K562 (cell line): ENCODE results near the gene DLGAP1. TPM values are rescaled to one million over a fixed set of nuclear protein-coding genes. Genes with fewer than 3 reads are reported as not detected.

Experiments
- BACH1 ChIP-seq: fragments of 200-800 bp; sonication (Bioruptor generic); IDR thresholded peaks from 2 replicates; pipeline ENCODE4 v1.6.1; 2016; ENCODE audit warnings: missing genetic modification characterization, missing compliant biosample characterization
- CHD4 ChIP-seq: fragments of 200-600 bp; sonication (generic); IDR thresholded peaks from 3 replicates; pipeline ENCODE4 v1.6.1; 2012; ENCODE audit warnings: low read depth, mild to moderate bottlenecking, mixed read lengths, low read length, inconsistent platforms; ENCODE audit not compliant: insufficient read depth, insufficient replicate concordance, poor library complexity, severe bottlenecking
- DMBX1 ChIP-seq: fragments of 250-450 bp; sonication (Bioruptor Pico); IDR thresholded peaks from 2 replicates; pipeline ENCODE4 v1.8.0; 2022; ENCODE audit warnings: inconsistent platforms, mild to moderate bottlenecking, moderate library complexity, borderline replicate concordance
- EP400 ChIP-seq: fragments of 450-650 bp; IDR thresholded peaks from 2 replicates; pipeline ENCODE4 v1.6.1; 2017; ENCODE audit warnings: antibody characterized with exemption, mild to moderate bottlenecking, moderate library complexity
- GATAD2B ChIP-seq: fragments of 450-650 bp; IDR thresholded peaks from 2 replicates; pipeline ENCODE4 v1.6.1; 2017; ENCODE audit warnings: mild to moderate bottlenecking, borderline replicate concordance
- GTF2E2 ChIP-seq: fragments of 200-800 bp; sonication (Bioruptor generic); IDR thresholded peaks from 2 replicates; pipeline ENCODE4 v1.6.1; 2016; ENCODE audit warnings: missing genetic modification characterization, missing compliant biosample characterization
- HDAC8 ChIP-seq: fragments of 450-650 bp; IDR thresholded peaks from 2 replicates; pipeline ENCODE4 v1.6.1; 2016; ENCODE audit warnings: mild to moderate bottlenecking, missing genetic modification characterization, moderate library complexity, missing compliant biosample characterization
- MTA3 ChIP-seq: fragments of 450-650 bp; formaldehyde crosslinking; IDR thresholded peaks from 2 replicates; pipeline ENCODE4 v1.6.1; 2017; ENCODE audit warnings: mild to moderate bottlenecking, borderline replicate concordance
- PHF20 ChIP-seq: fragments of 450-650 bp; IDR thresholded peaks from 2 replicates; pipeline ENCODE4 v1.6.1; 2018; ENCODE audit not compliant: partially characterized antibody
- POLR2A ChIP-seq: fragments of 450-650 bp; conservative IDR thresholded peaks from 2 replicates; pipeline ENCODE4 v1.6.1; 2016
- RAD21 ChIP-seq, 2 experiments: fragments of 250-450 bp in 1 of 2; fragments of 450-650 bp in 1 of 2; sonication (Bioruptor Pico) in 1 of 2; formaldehyde crosslinking in 1 of 2; IDR thresholded peaks in 1 of 2; conservative IDR thresholded peaks in 1 of 2; 2 replicates each; pipeline versions ENCODE4 v1.4.0 to v1.8.0; 2020 to 2022; ENCODE audit warnings: mild to moderate bottlenecking in 2 of 2, moderate library complexity in 1 of 2
- RBM22 ChIP-seq: fragments of 200-400 bp; formaldehyde crosslinking; IDR thresholded peaks from 2 replicates; pipeline ENCODE4 v1.6.1; 2018; ENCODE audit warnings: low read length, low read depth; ENCODE audit not compliant: poor library complexity, severe bottlenecking
- RBM39 ChIP-seq: fragments of 200-400 bp; formaldehyde crosslinking; optimal IDR thresholded peaks from 2 replicates; pipeline ENCODE3; 2018; ENCODE audit warnings: low read depth, low read length
- TBL1XR1 ChIP-seq, 2 experiments: IDR thresholded peaks; 2 replicates each; pipeline ENCODE4 v1.6.1; 2012; ENCODE audit warnings: improper control_type of control experiment in 2 of 2, low read length in 2 of 2, mild to moderate bottlenecking in 1 of 2
- ZNF699 ChIP-seq: fragments of 250-450 bp; sonication (Bioruptor Pico); IDR thresholded peaks from 2 replicates; pipeline ENCODE4 v1.8.0; 2021; ENCODE audit warnings: mild to moderate bottlenecking, moderate library complexity; ENCODE audit not compliant: insufficient replicate concordance
- polyA plus RNA-seq, 8 experiments: library from polyadenylated mRNA; depleted of rRNA in 4 of 8; stranded (reverse) in 5 of 8; unstranded in 3 of 8; fragments of >200 nt; fragmentation: Nextera tagmentation in 2 of 8; fragmentation: Illumina TruSeq in 1 of 8; extraction: Ambion mirVana in 2 of 8; extraction: Trizol in 1 of 8; gene quantifications; 2 replicates each; pipeline versions ENCODE4 v1.2.1 to v1.2.3, GENCODE V29; 2011 to 2014; ENCODE audit warnings: inconsistent platforms in 1 of 8, missing spikeins in 1 of 8
- total RNA-seq, 7 experiments: library from RNA; depleted of rRNA in 6 of 7; stranded (reverse); fragments of >200 nt in 6 of 7; fragmentation: Illumina TruSeq in 2 of 7; extraction: Trizol in 2 of 7; gene quantifications; 2 replicates each; pipeline versions ENCODE4 v1.2.1 to v1.2.3, GENCODE V29; 2011 to 2021; ENCODE audit warnings: low replicate concordance in 1 of 7
- TF ChIP-seq, protein P1 (sequence below): sonication (generic); formaldehyde crosslinking; IDR thresholded peaks from 2 replicates; pipeline ENCODE4 v1.8.0; 2022; ENCODE audit warnings: mild to moderate bottlenecking, missing genetic modification reagents, borderline replicate concordance
- TF ChIP-seq, protein P2 (sequence below): fragments of 450-650 bp; IDR thresholded peaks from 2 replicates; pipeline ENCODE4 v1.6.1; 2016; ENCODE audit warnings: borderline replicate concordance
- TF ChIP-seq, protein P3 (sequence below): fragments of 250-450 bp; sonication (Bioruptor Pico); IDR thresholded peaks from 2 replicates; pipeline ENCODE4 v1.5.0; 2021
- TF ChIP-seq, protein P4 (sequence below): fragments of 450-650 bp; conservative IDR thresholded peaks from 2 replicates; pipeline ENCODE4 v1.6.1; 2016; ENCODE audit warnings: missing genetic modification characterization, low read depth, mild to moderate bottlenecking, missing compliant biosample characterization, moderate library complexity
- TF ChIP-seq, protein P5 (sequence below): sonication (generic); formaldehyde crosslinking; IDR thresholded peaks from 2 replicates; pipeline ENCODE4 v1.8.0; 2022; ENCODE audit warnings: mild to moderate bottlenecking, missing genetic modification reagents

The DLGAP1 gene
- total and polyA plus RNA-seq, 9 of the 15 experiments (the other 6 are each of a cell fraction or from before 2014, with no cell fraction given): 0.04 to 0.22 (median 0.08) TPM

DNA sequence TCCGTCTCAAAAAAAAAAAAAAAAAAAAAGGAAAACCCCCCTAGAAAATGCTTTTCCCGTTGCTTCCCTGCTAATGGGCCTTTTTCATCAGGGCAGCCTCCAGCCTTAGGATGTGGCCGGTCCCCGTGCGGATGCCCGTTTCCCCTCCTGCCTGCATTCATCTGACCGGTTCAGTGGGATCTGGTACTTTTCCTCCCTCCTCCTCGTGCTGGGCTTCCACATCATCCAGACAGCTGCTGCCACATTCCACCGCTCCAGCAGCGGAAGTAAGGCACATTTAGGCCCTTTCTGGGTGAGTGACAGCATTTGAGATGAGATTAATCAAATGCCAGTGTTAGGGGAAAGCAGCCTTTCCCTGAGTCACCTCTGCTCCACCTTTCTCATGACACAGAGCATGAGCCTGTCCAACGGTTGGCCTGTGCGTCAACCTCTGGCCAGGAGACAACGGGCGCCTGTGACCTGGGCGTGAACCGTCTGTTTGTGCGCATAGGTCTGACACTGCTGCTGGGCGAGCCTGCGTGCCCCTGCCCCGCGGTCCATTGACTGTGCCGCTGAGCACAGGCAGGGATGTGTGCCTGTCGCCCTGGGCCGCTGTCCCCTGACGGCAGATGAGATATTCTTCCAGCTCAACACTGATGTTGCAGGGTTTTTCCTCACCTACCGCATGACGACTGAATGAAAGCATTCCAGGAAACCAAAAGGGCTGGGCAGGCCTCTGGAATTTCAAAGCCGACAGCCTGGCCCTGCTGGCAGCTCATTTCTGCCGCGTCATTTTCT, 831.1 kb downstream of the DLGAP1 start (continued):
- peak; percentile 88; the same call in 1 of the 2 replicates for TF ChIP-seq BACH1 (tag)
- peak; percentile 79 for TF ChIP-seq ZNF699 (CRISPR knock-in tag)
- TF ChIP-seq, protein P1, sequence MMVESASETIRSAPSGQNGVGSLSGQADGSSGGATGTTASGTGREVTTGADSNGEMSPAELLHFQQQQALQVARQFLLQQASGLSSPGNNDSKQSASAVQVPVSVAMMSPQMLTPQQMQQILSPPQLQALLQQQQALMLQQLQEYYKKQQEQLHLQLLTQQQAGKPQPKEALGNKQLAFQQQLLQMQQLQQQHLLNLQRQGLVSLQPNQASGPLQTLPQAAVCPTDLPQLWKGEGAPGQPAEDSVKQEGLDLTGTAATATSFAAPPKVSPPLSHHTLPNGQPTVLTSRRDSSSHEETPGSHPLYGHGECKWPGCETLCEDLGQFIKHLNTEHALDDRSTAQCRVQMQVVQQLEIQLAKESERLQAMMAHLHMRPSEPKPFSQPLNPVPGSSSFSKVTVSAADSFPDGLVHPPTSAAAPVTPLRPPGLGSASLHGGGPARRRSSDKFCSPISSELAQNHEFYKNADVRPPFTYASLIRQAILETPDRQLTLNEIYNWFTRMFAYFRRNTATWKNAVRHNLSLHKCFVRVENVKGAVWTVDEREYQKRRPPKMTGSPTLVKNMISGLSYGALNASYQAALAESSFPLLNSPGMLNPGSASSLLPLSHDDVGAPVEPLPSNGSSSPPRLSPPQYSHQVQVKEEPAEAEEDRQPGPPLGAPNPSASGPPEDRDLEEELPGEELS (CRISPR knock-in tag): no peak
- peak; percentile 97 for TF ChIP-seq DMBX1 (CRISPR knock-in tag)
- peak; percentile 94 for TF ChIP-seq HDAC8 (tag)
- TF ChIP-seq PHF20: no peak
- peak in 1 of 2 experiments; percentile 63; a peak in 3 of 4 replicates for TF ChIP-seq TBL1XR1 (IDR thresholded peaks at IDR 0.05; ENCODE audit: low read length in 2 of 2)
- no peak for TF ChIP-seq GTF2E2 (tag)
- TF ChIP-seq, protein P2, sequence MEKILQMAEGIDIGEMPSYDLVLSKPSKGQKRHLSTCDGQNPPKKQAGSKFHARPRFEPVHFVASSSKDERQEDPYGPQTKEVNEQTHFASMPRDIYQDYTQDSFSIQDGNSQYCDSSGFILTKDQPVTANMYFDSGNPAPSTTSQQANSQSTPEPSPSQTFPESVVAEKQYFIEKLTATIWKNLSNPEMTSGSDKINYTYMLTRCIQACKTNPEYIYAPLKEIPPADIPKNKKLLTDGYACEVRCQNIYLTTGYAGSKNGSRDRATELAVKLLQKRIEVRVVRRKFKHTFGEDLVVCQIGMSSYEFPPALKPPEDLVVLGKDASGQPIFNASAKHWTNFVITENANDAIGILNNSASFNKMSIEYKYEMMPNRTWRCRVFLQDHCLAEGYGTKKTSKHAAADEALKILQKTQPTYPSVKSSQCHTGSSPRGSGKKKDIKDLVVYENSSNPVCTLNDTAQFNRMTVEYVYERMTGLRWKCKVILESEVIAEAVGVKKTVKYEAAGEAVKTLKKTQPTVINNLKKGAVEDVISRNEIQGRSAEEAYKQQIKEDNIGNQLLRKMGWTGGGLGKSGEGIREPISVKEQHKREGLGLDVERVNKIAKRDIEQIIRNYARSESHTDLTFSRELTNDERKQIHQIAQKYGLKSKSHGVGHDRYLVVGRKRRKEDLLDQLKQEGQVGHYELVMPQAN: peak; percentile 64; the same call in 1 of the 2 replicates
- TF ChIP-seq MTA3: no peak
- TF ChIP-seq, protein P3, sequence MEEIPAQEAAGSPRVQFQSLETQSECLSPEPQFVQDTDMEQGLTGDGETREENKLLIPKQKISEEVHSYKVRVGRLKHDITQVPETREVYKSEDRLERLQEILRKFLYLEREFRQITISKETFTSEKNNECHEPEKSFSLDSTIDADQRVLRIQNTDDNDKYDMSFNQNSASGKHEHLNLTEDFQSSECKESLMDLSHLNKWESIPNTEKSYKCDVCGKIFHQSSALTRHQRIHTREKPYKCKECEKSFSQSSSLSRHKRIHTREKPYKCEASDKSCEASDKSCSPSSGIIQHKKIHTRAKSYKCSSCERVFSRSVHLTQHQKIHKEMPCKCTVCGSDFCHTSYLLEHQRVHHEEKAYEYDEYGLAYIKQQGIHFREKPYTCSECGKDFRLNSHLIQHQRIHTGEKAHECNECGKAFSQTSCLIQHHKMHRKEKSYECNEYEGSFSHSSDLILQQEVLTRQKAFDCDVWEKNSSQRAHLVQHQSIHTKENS (CRISPR knock-in tag): no peak
- TF ChIP-seq, protein P4, sequence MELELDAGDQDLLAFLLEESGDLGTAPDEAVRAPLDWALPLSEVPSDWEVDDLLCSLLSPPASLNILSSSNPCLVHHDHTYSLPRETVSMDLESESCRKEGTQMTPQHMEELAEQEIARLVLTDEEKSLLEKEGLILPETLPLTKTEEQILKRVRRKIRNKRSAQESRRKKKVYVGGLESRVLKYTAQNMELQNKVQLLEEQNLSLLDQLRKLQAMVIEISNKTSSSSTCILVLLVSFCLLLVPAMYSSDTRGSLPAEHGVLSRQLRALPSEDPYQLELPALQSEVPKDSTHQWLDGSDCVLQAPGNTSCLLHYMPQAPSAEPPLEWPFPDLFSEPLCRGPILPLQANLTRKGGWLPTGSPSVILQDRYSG (tag): peak; percentile 79
- no peak; a peak in 2 of 4 replicates for TF ChIP-seq RAD21 (CRISPR knock-in tag; conservative IDR thresholded peaks at IDR 0.05 in 1 of 2, IDR thresholded peaks at IDR 0.05 in 1 of 2)
- TF ChIP-seq POLR2A: peak; percentile 92
- TF ChIP-seq, protein P5, sequence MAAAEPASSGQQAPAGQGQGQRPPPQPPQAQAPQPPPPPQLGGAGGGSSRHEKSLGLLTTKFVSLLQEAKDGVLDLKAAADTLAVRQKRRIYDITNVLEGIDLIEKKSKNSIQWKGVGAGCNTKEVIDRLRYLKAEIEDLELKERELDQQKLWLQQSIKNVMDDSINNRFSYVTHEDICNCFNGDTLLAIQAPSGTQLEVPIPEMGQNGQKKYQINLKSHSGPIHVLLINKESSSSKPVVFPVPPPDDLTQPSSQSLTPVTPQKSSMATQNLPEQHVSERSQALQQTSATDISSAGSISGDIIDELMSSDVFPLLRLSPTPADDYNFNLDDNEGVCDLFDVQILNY: peak; percentile 80; the same call in 1 of the 2 replicates
- no peak for TF ChIP-seq RBM39
- no peak for TF ChIP-seq EP400
- TF ChIP-seq CHD4: no peak
- no peak for TF ChIP-seq RBM22
- no peak for TF ChIP-seq GATAD2B
